Tibial nerve (tissue), 4 donors: ENCODE data around the gene GJB2.

ENCODE experiments used
- CTCF ChIP-seq, 5 experiments: fragments of 200-600 bp in 3 of 5; fragments of 450-650 bp in 2 of 5; sonication (generic) in 3 of 5; IDR thresholded peaks; one replicate each; pipeline ENCODE4 v1.5.1; 2016 to 2019; ENCODE audit warnings: antibody characterized with exemption in 5 of 5, mild to moderate bottlenecking in 3 of 5, moderate library complexity in 2 of 5
- EP300 ChIP-seq, 2 donors: sonication (generic); formaldehyde crosslinking; IDR thresholded peaks; one replicate each; pipeline ENCODE4 v1.6.1; 2017; ENCODE audit warnings: antibody characterized with exemption in 2 of 2, mild to moderate bottlenecking in 1 of 2
- POLR2A ChIP-seq, 2 donors: fragments of 450-650 bp; IDR thresholded peaks; one replicate each; pipeline ENCODE4 v1.6.1; 2017; ENCODE audit warnings: antibody characterized with exemption in 2 of 2, mild to moderate bottlenecking in 2 of 2, moderate library complexity in 2 of 2

- no peak for TF ChIP-seq CTCF (IDR thresholded peaks at IDR 0.05)
- TF ChIP-seq EP300 (IDR thresholded peaks at IDR 0.05) = no peak
- TF ChIP-seq POLR2A (IDR thresholded peaks at IDR 0.05) = no peak
These were observed 44.1 kb downstream of the GJB2 start for GRCh38 chr13:20148501-20149183.
